Neuron (in vitro differentiated cells): ENCODE results near the gene AFM.

ENCODE experiments used
- H2AFZ ChIP-seq: one replicate; pipeline ENCODE4 v1.6.1; 2013; ENCODE audit warnings: low read depth, mild to moderate bottlenecking, inconsistent platforms, low read length, moderate library complexity
- H3K27me3 ChIP-seq: one replicate; pipeline ENCODE4 v1.6.1; 2013; ENCODE audit warnings: low read length; ENCODE audit not compliant: insufficient read depth
- H3K36me3 ChIP-seq: one replicate; pipeline ENCODE4 v1.6.1; 2013; ENCODE audit warnings: low read length; ENCODE audit not compliant: insufficient read depth
- H3K4me1 ChIP-seq: one replicate; pipeline ENCODE4 v1.6.1; 2013; ENCODE audit warnings: low read length; ENCODE audit not compliant: insufficient read depth
- H3K4me3 ChIP-seq: 2 replicates; pipeline ENCODE4 v1.5.1; 2013; ENCODE audit warnings: mild to moderate bottlenecking, low read length, moderate library complexity
- H3K9me3 ChIP-seq: one replicate; pipeline ENCODE4 v1.6.1; 2013; ENCODE audit warnings: low read length

AFM gene

GRCh38 chr4:73481358-73481757 is at the start of gene AFM:
TSS of gene AFM (plus strand) at chr4:73481745. CDS start at chr4:73481776, 31 bp downstream.
- Histone ChIP-seq H3K9me3 (no peaks in the 10 kb centered on the region), H2AFZ (no peak within 1 kb of the TSS), H3K4me3 (no peak within 1 kb of the TSS), H3K27me3 (no peaks in the 10 kb centered on the region), H3K4me1 (no peaks in the 10 kb centered on the region), H3K36me3 (no peaks in the 10 kb centered on the region)

- no peak overlapping the region for H3K4me3 ChIP-seq
- no peak overlapping the region for H2AFZ ChIP-seq
- no peaks in the 10 kb centered on the region for H3K27me3 ChIP-seq
- no peaks in the 10 kb centered on the region for H3K9me3 ChIP-seq
- no peaks in the 10 kb centered on the region for H3K36me3 ChIP-seq
- H3K4me1 ChIP-seq, result no peaks in the 10 kb centered on the region
Measured at GRCh38 chr4:73431813-73432168, 49.8 kb upstream of the AFM start.

GRCh38 chr4:73432169-73433000 is 49.2 kb upstream of the AFM start:
- no peak overlapping the region for H3K4me3 ChIP-seq
- no peaks in the 10 kb centered on the region for H3K4me1 ChIP-seq
- no peaks in the 10 kb centered on the region for H3K9me3 ChIP-seq
- H2AFZ ChIP-seq, result no peak overlapping the region
- H3K36me3 ChIP-seq, result no peaks in the 10 kb centered on the region
- no peaks in the 10 kb centered on the region for H3K27me3 ChIP-seq

- Histone ChIP-seq H2AFZ (no peak overlapping the region), H3K27me3 (no peaks in the 10 kb centered on the region), H3K4me1 (no peaks in the 10 kb centered on the region), H3K9me3 (no peaks in the 10 kb centered on the region), H3K4me3 (no peak overlapping the region), H3K36me3 (no peaks in the 10 kb centered on the region)
Measured at GRCh38 chr4:73433140-73433539, 48.4 kb upstream of the AFM start.

- Histone ChIP-seq H2AFZ (no peak overlapping the region), H3K27me3 (no peaks in the 10 kb centered on the region), H3K9me3 (no peaks in the 10 kb centered on the region), H3K36me3 (no peaks in the 10 kb centered on the region), H3K4me3 (no peak overlapping the region), H3K4me1 (no peaks in the 10 kb centered on the region)
Measured at GRCh38 chr4:73434311-73434710, 47.2 kb upstream of the AFM start.

GRCh38 chr4:73435984-73436383 is 45.6 kb upstream of the AFM start, which contains the start of gene AFP:
TSS of gene AFP (plus strand) at chr4:73436221. CDS start at chr4:73436263, 42 bp downstream.
- Histone ChIP-seq H3K4me3 (no peak within 1 kb of the TSS), H2AFZ (no peak within 1 kb of the TSS), H3K4me1 (no peaks in the 10 kb centered on the region), H3K27me3 (no peaks in the 10 kb centered on the region), H3K9me3 (no peaks in the 10 kb centered on the region), H3K36me3 (no peaks in the 10 kb centered on the region)

- Histone ChIP-seq H3K4me3 (no peak overlapping the region), H3K4me1 (no peaks in the 10 kb centered on the region), H3K27me3 (peaks cover 3% of the 10 kb centered on the region), H2AFZ (no peak overlapping the region), H3K9me3 (no peaks in the 10 kb centered on the region), H3K36me3 (no peaks in the 10 kb centered on the region)
Measured at GRCh38 chr4:73436674-73437557, 44.6 kb upstream of the AFM start.

GRCh38 chr4:73437558-73437956 is 44.0 kb upstream of the AFM start:
- Histone ChIP-seq H3K4me1 (no peaks in the 10 kb centered on the region), H3K9me3 (no peaks in the 10 kb centered on the region), H3K27me3 (peaks cover 3% of the 10 kb centered on the region), H3K4me3 (no peak overlapping the region), H3K36me3 (no peaks in the 10 kb centered on the region), H2AFZ (no peak overlapping the region)

- Histone ChIP-seq H3K9me3 (no peaks in the 10 kb centered on the region), H3K4me3 (no peak overlapping the region), H3K36me3 (no peaks in the 10 kb centered on the region), H2AFZ (no peak overlapping the region), H3K27me3 (peaks cover 3% of the 10 kb centered on the region), H3K4me1 (no peaks in the 10 kb centered on the region)
Measured at GRCh38 chr4:73438048-73438447, 43.5 kb upstream of the AFM start.

GRCh38 chr4:73438582-73439215 is 42.8 kb upstream of the AFM start:
- no peaks in the 10 kb centered on the region for H3K4me1 ChIP-seq
- H2AFZ ChIP-seq, result no peak overlapping the region
- H3K9me3 ChIP-seq, result no peaks in the 10 kb centered on the region
- no peak overlapping the region for H3K4me3 ChIP-seq
- H3K27me3 ChIP-seq, result peaks cover 3% of the 10 kb centered on the region
- no peaks in the 10 kb centered on the region for H3K36me3 ChIP-seq

GRCh38 chr4:73439445-73439844 is 42.1 kb upstream of the AFM start:
- Histone ChIP-seq H2AFZ (no peak overlapping the region), H3K4me3 (no peak overlapping the region)

GRCh38 chr4:73439991-73440390 is 41.6 kb upstream of the AFM start:
- Histone ChIP-seq H3K36me3 (no peaks in the 10 kb centered on the region), H3K9me3 (no peaks in the 10 kb centered on the region), H2AFZ (no peak overlapping the region), H3K4me3 (no peak overlapping the region), H3K27me3 (peaks cover 3% of the 10 kb centered on the region), H3K4me1 (no peaks in the 10 kb centered on the region)

More at GRCh38 chr4:73439445-73439844, 42.1 kb upstream of the AFM start:
- Histone ChIP-seq H3K9me3 (no peaks in the 10 kb centered on the region), H3K27me3 (peaks cover 3% of the 10 kb centered on the region), H3K4me1 (no peaks in the 10 kb centered on the region), H3K36me3 (no peaks in the 10 kb centered on the region)

- Histone ChIP-seq H3K9me3 (no peaks in the 10 kb centered on the region), H3K4me3 (no peak overlapping the region)
Measured at GRCh38 chr4:73440653-73441052, 40.9 kb upstream of the AFM start.

More at GRCh38 chr4:73440653-73441052, 40.9 kb upstream of the AFM start:
- H3K4me1 ChIP-seq, result no peaks in the 10 kb centered on the region
- H3K36me3 ChIP-seq, result no peaks in the 10 kb centered on the region
- H2AFZ ChIP-seq, result no peak overlapping the region
- peaks cover 3% of the 10 kb centered on the region for H3K27me3 ChIP-seq
